ENCODE data around the gene SLC2A14.

DNA sequence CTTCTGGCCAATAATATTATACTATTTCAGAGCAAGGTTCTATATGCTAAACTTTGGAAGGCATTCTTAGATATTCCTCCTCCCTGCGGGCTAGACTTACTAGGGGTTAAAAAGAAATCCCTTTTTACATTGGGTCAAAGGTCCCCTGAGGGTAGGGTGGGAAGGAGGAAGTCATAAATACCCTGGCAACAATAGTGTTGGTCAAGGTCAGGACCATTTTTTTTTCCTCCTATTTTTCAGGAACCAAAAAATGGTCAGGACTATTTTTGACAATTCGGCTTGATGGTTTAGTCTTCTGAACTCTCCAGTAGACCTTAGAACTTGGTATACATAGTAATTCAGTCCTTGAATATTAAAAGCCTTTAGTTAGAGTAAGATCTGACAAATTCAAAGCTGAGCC is 88.0 kb downstream of the SLC2A14 start:
- TF ChIP-seq, protein P1, sequence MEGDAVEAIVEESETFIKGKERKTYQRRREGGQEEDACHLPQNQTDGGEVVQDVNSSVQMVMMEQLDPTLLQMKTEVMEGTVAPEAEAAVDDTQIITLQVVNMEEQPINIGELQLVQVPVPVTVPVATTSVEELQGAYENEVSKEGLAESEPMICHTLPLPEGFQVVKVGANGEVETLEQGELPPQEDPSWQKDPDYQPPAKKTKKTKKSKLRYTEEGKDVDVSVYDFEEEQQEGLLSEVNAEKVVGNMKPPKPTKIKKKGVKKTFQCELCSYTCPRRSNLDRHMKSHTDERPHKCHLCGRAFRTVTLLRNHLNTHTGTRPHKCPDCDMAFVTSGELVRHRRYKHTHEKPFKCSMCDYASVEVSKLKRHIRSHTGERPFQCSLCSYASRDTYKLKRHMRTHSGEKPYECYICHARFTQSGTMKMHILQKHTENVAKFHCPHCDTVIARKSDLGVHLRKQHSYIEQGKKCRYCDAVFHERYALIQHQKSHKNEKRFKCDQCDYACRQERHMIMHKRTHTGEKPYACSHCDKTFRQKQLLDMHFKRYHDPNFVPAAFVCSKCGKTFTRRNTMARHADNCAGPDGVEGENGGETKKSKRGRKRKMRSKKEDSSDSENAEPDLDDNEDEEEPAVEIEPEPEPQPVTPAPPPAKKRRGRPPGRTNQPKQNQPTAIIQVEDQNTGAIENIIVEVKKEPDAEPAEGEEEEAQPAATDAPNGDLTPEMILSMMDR (IDR thresholded peaks at IDR 0.05; ENCODE audit: insufficient read depth, low read length): no peak
- TF ChIP-seq, protein P2, sequence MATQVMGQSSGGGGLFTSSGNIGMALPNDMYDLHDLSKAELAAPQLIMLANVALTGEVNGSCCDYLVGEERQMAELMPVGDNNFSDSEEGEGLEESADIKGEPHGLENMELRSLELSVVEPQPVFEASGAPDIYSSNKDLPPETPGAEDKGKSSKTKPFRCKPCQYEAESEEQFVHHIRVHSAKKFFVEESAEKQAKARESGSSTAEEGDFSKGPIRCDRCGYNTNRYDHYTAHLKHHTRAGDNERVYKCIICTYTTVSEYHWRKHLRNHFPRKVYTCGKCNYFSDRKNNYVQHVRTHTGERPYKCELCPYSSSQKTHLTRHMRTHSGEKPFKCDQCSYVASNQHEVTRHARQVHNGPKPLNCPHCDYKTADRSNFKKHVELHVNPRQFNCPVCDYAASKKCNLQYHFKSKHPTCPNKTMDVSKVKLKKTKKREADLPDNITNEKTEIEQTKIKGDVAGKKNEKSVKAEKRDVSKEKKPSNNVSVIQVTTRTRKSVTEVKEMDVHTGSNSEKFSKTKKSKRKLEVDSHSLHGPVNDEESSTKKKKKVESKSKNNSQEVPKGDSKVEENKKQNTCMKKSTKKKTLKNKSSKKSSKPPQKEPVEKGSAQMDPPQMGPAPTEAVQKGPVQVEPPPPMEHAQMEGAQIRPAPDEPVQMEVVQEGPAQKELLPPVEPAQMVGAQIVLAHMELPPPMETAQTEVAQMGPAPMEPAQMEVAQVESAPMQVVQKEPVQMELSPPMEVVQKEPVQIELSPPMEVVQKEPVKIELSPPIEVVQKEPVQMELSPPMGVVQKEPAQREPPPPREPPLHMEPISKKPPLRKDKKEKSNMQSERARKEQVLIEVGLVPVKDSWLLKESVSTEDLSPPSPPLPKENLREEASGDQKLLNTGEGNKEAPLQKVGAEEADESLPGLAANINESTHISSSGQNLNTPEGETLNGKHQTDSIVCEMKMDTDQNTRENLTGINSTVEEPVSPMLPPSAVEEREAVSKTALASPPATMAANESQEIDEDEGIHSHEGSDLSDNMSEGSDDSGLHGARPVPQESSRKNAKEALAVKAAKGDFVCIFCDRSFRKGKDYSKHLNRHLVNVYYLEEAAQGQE (IDR thresholded peaks at IDR 0.05; ENCODE audit: insufficient replicate concordance, low read depth): no peak
- TF ChIP-seq POLR2AphosphoS5 (IDR thresholded peaks at IDR 0.05; ENCODE audit: low read depth): no peak
